ENCODE results near the gene ITGA8. TPM values are rescaled to one million over a fixed set of nuclear protein-coding genes. Genes with fewer than 3 reads are reported as not detected.

Gene ITGA8
- total and polyA plus RNA-seq, 2 donors (not counting 1 experiment from before 2014, with no cell fraction given), result not detected

- H3K9ac ChIP-seq (ENCODE audit: low read length), result no peak overlapping the region
- H3K9me3 Mint-ChIP-seq (ENCODE audit: insufficient read depth), result no peaks in the 10 kb centered on the region
- H3K27ac Mint-ChIP-seq, result no peak overlapping the region
- 92% methylated on average over 2 of the region's 5 CpGs for WGBS (ENCODE audit: insufficient coverage)
- H3K27me3 Mint-ChIP-seq, result peaks cover 13% of the 10 kb centered on the region
- ChIA-PET POLR2A (no interaction called here), CTCF (no interaction called here)
- ATAC-seq (ENCODE audit: low read depth) (no peak), DNase-seq (no peak)
- no peaks in the 10 kb centered on the region for H4K20me1 ChIP-seq (ENCODE audit: control insufficient read depth, insufficient read depth, low read length, poor library complexity, severe bottlenecking)
- no peak overlapping the region for H3K4me3 Mint-ChIP-seq
- no peaks in the 10 kb centered on the region for H3K4me1 ChIP-seq (ENCODE audit: control insufficient read depth in 2 of 2, insufficient read depth in 2 of 2, low read length in 2 of 2)
- H3K27ac ChIP-seq (ENCODE audit: low read length in 2 of 2), result no peak overlapping the region
- no peaks in the 10 kb centered on the region for H3K36me3 ChIP-seq (replicated peaks in 1 of 2; ENCODE audit: control extremely low read depth in 1 of 2, control insufficient read depth in 1 of 2, extremely low read depth in 1 of 2, insufficient read depth in 2 of 2, low read length in 1 of 2)
- no peak overlapping the region for H3K4me2 ChIP-seq (replicated peaks; ENCODE audit: low read depth, low read length, poor library complexity, severe bottlenecking)
- no peak overlapping the region for H2AFZ ChIP-seq (ENCODE audit: insufficient read depth, low read depth, low read length, poor library complexity, severe bottlenecking)
- no peaks in the 10 kb centered on the region for H3K79me2 ChIP-seq (ENCODE audit: control insufficient read depth, insufficient read depth, low read length)
- no peaks in the 10 kb centered on the region for H3K4me1 Mint-ChIP-seq
- H3K9me3 ChIP-seq (ENCODE audit: control extremely low read depth in 1 of 3, control insufficient read depth in 2 of 3, insufficient read depth in 1 of 3, low read length in 2 of 3), result no peaks in the 10 kb centered on the region
- TF ChIP-seq CTCF (IDR thresholded peaks at IDR 0.05) (no peak), EZH2 (IDR thresholded peaks at IDR 0.05; ENCODE audit: borderline replicate concordance, insufficient read depth, low read depth, low read length, poor library complexity, severe bottlenecking) (no peak)
- no peak overlapping the region for H3K4me3 ChIP-seq (ENCODE audit: control extremely low read depth in 1 of 5, extremely low read depth in 1 of 5, insufficient read depth in 1 of 5, low read depth in 2 of 5, low read length in 4 of 5)
- H3K27me3 ChIP-seq (replicated peaks in 1 of 4; ENCODE audit: control extremely low read depth in 1 of 4, control insufficient read depth in 3 of 4, insufficient read depth in 4 of 4, low read length in 3 of 4), result no peaks in the 10 kb centered on the region
- intact Hi-C loops (cut with micrococcal nuclease), result no loop called here
Measured at GRCh38 chr10:15469111-15469510, 250.6 kb downstream of the ITGA8 start.

- Mint-ChIP-seq H3K4me3 (no peak overlapping the region), H3K4me1 (no peaks in the 10 kb centered on the region), H3K27me3 (peaks cover 16% of the 10 kb centered on the region), H3K9me3 (ENCODE audit: insufficient read depth) (no peaks in the 10 kb centered on the region), H3K27ac (no peak overlapping the region)
- ATAC-seq (ENCODE audit: low read depth), result no peak
- Histone ChIP-seq H4K20me1 (ENCODE audit: control insufficient read depth, insufficient read depth, low read length, poor library complexity, severe bottlenecking) (no peaks in the 10 kb centered on the region), H3K79me2 (ENCODE audit: control insufficient read depth, insufficient read depth, low read length) (no peaks in the 10 kb centered on the region), H3K4me3 (ENCODE audit: control extremely low read depth in 1 of 5, extremely low read depth in 1 of 5, insufficient read depth in 1 of 5, low read depth in 2 of 5, low read length in 4 of 5) (no peak overlapping the region), H3K27ac (ENCODE audit: low read length in 2 of 2) (no peak overlapping the region), H3K36me3 (replicated peaks in 1 of 2; ENCODE audit: control extremely low read depth in 1 of 2, control insufficient read depth in 1 of 2, extremely low read depth in 1 of 2, insufficient read depth in 2 of 2, low read length in 1 of 2) (no peaks in the 10 kb centered on the region), H2AFZ (ENCODE audit: insufficient read depth, low read depth, low read length, poor library complexity, severe bottlenecking) (no peak overlapping the region), H3K9ac (ENCODE audit: low read length) (no peak overlapping the region), H3K4me1 (ENCODE audit: control insufficient read depth in 2 of 2, insufficient read depth in 2 of 2, low read length in 2 of 2) (no peaks in the 10 kb centered on the region), H3K9me3 (ENCODE audit: control extremely low read depth in 1 of 3, control insufficient read depth in 2 of 3, insufficient read depth in 1 of 3, low read length in 2 of 3) (peaks cover 0 to 4% (median 0%) of the 10 kb centered on the region in 3 donors), H3K4me2 (replicated peaks; ENCODE audit: low read depth, low read length, poor library complexity, severe bottlenecking) (no peak overlapping the region), H3K27me3 (replicated peaks in 1 of 4; ENCODE audit: control extremely low read depth in 1 of 4, control insufficient read depth in 3 of 4, insufficient read depth in 4 of 4, low read length in 3 of 4) (peaks cover 0 to 5% (median 0%) of the 10 kb centered on the region in 4 experiments)
- WGBS (ENCODE audit: insufficient coverage), result 100% methylated on average over 1 of the region's 3 CpGs
- TF ChIP-seq EZH2 (IDR thresholded peaks at IDR 0.05; ENCODE audit: borderline replicate concordance, insufficient read depth, low read depth, low read length, poor library complexity, severe bottlenecking) (no peak), CTCF (IDR thresholded peaks at IDR 0.05) (no peak)
- no peak for DNase-seq
- ChIA-PET CTCF (no interaction called here), POLR2A (no interaction called here)
- intact Hi-C loops (cut with micrococcal nuclease), result no loop called here
Measured at GRCh38 chr10:15464381-15464780, 255.3 kb downstream of the ITGA8 start.

Other genes with a start within 250 kb of the ITGA8 start
- 29.3 and 31.9 TPM in 2 replicates for gene MINDY3, start 140.6 kb upstream of the ITGA8 start, total RNA-seq
- 11.6 and 16.1 TPM in 2 replicates for gene MINDY3, start 140.6 kb upstream of the ITGA8 start, polyA plus RNA-seq